Osteocyte (in vitro differentiated cells): ENCODE results near the gene THY1. TPM values are rescaled to one million over a fixed set of nuclear protein-coding genes. Genes with fewer than 3 reads are reported as not detected.

ENCODE experiments used
- DNase-seq: peaks from one replicate; pipeline ENCODE4 v3.0.0; 2021; ENCODE audit warnings: mixed read lengths; ENCODE audit not compliant: unreplicated experiment; ENCODE audit errors: extremely low spot score
- H3K27ac Mint-ChIP-seq: one replicate; pipeline ENCODE4 v1.8.0; 2021; ENCODE audit warnings: mild to moderate bottlenecking, mixed read lengths; ENCODE audit not compliant: unreplicated experiment
- H3K27me3 Mint-ChIP-seq: one replicate; pipeline ENCODE4 v1.8.0; 2021; ENCODE audit warnings: mixed read lengths; ENCODE audit not compliant: unreplicated experiment
- H3K36me3 Mint-ChIP-seq: one replicate; pipeline ENCODE4 v1.8.0; 2021; ENCODE audit warnings: mixed read lengths; ENCODE audit not compliant: unreplicated experiment
- H3K4me1 Mint-ChIP-seq: one replicate; pipeline ENCODE4 v1.8.0; 2021; ENCODE audit warnings: mixed read lengths; ENCODE audit not compliant: unreplicated experiment
- H3K4me3 Mint-ChIP-seq: one replicate; pipeline ENCODE4 v1.8.0; 2021; ENCODE audit warnings: mild to moderate bottlenecking, moderate library complexity, mixed read lengths; ENCODE audit not compliant: unreplicated experiment
- H3K9me3 Mint-ChIP-seq: one replicate; pipeline ENCODE4 v1.8.0; 2021; ENCODE audit warnings: mixed read lengths; ENCODE audit not compliant: unreplicated experiment
- total RNA-seq: library from RNA; stranded (reverse); gene quantifications from 2 replicates; pipeline ENCODE4 v1.2.1, GENCODE V29; 2021
- TF ChIP-seq, protein P1 (sequence below): fragments of 200-600 bp; sonication (generic); IDR thresholded peaks from 2 replicates; pipeline ENCODE4 v1.5.0; 2021; ENCODE audit warnings: antibody characterized with exemption, mild to moderate bottlenecking, moderate library complexity

The THY1 gene
- total RNA-seq, 1 donor from 2014 or later = 14.0 TPM

DNA sequence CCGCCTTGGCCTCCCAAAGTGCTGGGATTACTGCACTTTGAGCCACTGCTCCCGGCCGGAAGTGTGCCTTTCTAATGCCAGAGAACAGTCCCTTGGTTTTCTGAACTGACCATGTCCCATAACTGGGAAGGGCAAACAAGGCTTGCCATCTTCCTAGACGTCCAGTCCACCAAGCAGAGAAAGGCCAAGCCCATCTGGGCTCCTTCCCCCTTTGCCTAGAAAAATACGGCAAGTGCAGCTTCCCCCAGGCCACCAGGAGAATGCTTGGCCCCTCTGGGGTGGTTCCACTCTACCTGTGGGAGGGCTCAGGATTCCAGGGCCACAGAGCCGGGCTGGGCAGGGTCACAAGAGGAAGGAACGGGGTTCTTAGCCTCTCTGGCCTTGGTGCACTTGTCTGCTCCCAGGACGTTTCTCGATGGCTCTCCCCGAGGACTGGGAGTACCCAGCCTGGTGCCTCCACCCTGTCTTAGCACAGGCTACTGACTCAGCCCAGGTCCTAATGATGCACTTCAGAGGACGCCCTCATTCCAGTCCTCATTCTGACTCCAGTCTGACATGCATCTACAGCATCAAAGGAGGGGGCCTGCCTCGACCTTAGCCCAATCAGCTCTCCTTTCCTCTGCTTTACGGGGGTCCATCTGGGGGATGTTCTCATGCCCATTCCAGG is 42.7 kb downstream of the THY1 start:
- DNase-seq = peak; percentile 83
- peaks cover 8% of the 10 kb centered on the region for H3K4me1 Mint-ChIP-seq
- TF ChIP-seq, protein P1, sequence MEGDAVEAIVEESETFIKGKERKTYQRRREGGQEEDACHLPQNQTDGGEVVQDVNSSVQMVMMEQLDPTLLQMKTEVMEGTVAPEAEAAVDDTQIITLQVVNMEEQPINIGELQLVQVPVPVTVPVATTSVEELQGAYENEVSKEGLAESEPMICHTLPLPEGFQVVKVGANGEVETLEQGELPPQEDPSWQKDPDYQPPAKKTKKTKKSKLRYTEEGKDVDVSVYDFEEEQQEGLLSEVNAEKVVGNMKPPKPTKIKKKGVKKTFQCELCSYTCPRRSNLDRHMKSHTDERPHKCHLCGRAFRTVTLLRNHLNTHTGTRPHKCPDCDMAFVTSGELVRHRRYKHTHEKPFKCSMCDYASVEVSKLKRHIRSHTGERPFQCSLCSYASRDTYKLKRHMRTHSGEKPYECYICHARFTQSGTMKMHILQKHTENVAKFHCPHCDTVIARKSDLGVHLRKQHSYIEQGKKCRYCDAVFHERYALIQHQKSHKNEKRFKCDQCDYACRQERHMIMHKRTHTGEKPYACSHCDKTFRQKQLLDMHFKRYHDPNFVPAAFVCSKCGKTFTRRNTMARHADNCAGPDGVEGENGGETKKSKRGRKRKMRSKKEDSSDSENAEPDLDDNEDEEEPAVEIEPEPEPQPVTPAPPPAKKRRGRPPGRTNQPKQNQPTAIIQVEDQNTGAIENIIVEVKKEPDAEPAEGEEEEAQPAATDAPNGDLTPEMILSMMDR = no peak
- H3K4me3 Mint-ChIP-seq = no peak overlapping the region
- no peaks in the 10 kb centered on the region for H3K9me3 Mint-ChIP-seq
- H3K36me3 Mint-ChIP-seq = no peaks in the 10 kb centered on the region
- H3K27ac Mint-ChIP-seq = no peak overlapping the region
- peaks cover 6% of the 10 kb centered on the region for H3K27me3 Mint-ChIP-seq

DNA sequence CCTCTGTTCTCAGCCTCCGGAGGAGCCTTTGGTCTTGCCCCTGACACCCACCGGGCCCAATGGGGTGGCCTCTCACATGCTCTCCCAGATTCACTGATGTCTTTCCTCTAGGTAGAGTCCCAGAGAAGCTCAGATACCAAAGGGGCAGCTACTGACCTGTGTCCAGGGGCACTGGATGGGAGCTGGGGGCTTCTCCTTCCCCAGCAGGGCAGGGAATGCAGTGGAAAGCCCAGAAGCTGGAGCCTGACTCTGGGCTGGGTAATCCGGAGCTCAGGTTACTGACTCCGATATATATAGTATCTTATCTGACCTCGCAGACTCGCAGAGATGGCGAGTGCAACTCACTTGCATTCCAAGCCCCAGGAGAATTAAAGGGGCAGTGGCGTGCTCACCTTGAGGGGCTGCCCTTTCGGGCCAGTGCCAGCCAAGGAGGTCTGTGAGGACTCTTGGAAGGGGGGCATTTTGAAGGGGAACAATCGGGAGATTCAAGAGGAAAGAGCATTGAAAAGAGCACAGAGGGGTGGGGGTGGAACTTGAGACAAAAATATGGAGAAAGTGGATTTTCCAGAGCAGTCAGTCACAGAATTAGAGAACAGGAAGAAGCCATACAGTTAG is 44.0 kb downstream of the THY1 start:
- Mint-ChIP-seq H3K27me3 (peaks cover 6% of the 10 kb centered on the region), H3K9me3 (no peaks in the 10 kb centered on the region), H3K27ac (no peak overlapping the region), H3K36me3 (no peaks in the 10 kb centered on the region), H3K4me1 (peaks cover 8% of the 10 kb centered on the region), H3K4me3 (no peak overlapping the region)
- peak; percentile 75 for DNase-seq
- TF ChIP-seq, protein P1 = no peak

DNA sequence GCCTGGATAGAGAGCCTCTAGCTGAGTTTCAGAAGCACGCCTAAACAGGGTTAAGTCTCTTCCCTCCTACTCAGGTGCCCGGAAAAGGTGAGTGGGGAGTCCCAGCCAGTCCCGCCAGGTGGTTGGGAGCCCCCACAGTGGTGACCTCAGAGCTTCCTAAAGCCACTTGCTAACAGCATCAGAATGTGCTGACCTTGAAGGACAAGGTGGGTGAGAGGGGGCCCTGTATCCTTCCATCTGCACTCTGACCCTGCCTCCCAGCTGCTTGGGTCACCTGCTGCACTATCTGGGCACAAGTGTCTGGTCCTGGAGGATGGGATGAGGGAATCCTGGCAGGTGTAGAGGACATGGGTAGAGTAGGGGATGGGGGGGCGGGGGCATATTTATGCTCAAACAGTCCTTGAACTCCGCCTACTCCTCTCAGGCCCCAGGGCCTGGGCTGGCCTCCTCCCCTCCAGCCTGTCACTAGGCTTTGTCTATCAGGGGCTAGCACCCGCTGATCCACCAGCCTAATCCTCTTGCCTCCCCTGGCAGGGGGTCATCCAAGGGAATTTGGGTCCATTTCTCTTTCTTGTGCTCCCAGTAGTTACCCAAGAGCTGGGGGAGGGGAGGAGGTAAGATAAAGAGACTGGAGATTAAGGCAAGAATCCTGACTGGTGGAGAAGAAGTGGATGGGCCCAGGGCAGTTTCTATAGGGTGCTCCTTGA is 44.9 kb downstream of the THY1 start:
- no peak overlapping the region for H3K27ac Mint-ChIP-seq
- TF ChIP-seq, protein P1 = no peak
- no peak overlapping the region for H3K4me3 Mint-ChIP-seq

DNA sequence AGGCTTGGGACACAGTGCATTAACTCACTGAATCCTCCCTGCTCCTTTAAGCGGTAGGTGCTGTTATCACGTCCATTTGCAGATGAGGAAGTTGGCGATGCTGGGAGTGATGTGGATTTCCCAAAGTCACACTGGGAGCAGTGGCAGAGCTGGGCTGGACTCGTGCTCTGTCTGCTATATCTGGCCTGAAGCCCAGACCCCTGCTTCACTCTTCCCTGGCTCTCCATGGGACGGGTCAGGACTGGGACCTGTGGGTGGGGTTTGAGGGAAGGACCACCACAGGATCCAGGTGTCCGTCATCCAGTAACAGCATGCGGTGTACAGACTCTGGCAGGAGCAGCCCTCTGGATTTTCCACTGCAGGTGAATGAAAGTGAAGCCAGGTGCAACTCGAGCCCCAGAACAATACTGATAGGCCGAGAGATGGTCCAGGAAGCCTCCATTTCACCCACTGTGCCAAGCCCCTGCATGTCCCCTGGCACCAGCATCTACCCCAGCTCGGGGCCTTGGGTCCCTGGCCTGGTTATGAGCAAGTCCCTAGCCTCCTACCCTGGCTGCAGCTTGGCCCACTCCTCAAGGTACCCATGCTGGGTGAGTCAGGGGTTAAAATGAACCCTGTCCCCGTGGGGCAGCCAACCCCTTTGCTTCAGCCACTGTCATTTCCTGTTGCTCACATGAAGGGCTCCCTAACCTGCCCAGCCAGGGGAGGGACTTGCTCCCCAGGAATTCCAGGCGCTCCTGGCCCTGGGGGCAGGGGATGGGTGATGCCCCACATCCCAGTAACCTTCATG is 45.7 kb downstream of the THY1 start:
- peak; percentile 80 for DNase-seq
- TF ChIP-seq, protein P1 = no peak
- Mint-ChIP-seq H3K4me1 (peaks cover 8% of the 10 kb centered on the region), H3K4me3 (no peak overlapping the region), H3K27me3 (peaks cover 6% of the 10 kb centered on the region), H3K27ac (no peak overlapping the region), H3K9me3 (no peaks in the 10 kb centered on the region), H3K36me3 (no peaks in the 10 kb centered on the region)

More for the DNA sequence above, 44.9 kb downstream of the THY1 start:
- no peaks in the 10 kb centered on the region for H3K9me3 Mint-ChIP-seq
- peak; percentile 77 for DNase-seq
- H3K36me3 Mint-ChIP-seq = no peaks in the 10 kb centered on the region
- peaks cover 6% of the 10 kb centered on the region for H3K27me3 Mint-ChIP-seq
- peaks cover 8% of the 10 kb centered on the region for H3K4me1 Mint-ChIP-seq
